DLD1 (cell line): ENCODE measurements around the gene CGB1.
"Not testable (repeated sequence)": the region's sequence is repeated elsewhere in the genome, so short reads cannot be mapped to it uniquely, and the experiment has no call there.

Source experiments
- in situ Hi-C: cut with HindIII; loops from 2 replicates; pipeline ENCODE4 v1.10.0; 2017; ENCODE audit warnings: low sequenced_read_pairs

CGB1 gene

GRCh38 chr19:49036815-49037214 lies at the start of gene CGB1:
Gene CGB1, minus strand, starts transcription at chr19:49036895. Its CDS starts 184 bp downstream, at chr19:49036711.
- in situ Hi-C loops: not testable (repeated sequence)

DNA sequence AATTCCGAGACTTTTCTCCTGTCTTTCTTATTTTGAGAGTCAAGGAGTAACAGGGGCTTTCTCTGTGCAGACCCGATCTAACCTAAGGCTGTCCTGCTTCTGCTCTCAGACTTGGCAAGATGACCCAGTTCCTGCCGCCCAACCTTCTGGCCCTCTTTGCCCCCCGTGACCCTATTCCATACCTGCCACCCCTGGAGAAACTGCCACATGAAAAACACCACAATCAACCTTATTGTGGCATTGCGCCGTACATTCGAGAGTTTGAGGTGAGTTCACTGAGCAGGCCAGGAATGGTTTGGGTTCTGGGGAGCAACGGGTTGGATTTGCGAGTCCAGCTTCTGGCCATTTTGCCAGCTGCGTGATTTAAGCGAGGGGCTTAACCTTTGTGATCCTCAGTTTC lies 49.6 kb upstream of the CGB1 start:
- in situ Hi-C loops: no loop called here

DNA sequence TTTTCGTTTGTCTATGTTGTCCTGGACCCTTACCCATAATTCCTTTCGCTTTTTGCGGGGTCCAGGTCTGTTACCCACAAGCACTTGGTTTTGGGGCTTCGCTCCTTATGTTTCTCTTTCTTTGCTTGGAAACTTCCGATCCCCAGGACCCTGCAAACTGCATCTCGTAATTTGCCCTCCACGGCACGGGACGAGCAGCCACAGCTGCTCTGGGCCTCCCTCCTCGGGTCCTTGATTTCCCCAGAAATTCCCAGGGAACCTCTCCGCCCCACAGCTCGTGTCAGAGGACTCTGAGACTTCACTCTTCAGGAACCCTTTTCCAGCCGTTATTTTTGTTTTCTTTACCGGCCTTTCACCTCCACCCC lies 49.2 kb upstream of the CGB1 start:
- in situ Hi-C loops: no loop called here

DNA sequence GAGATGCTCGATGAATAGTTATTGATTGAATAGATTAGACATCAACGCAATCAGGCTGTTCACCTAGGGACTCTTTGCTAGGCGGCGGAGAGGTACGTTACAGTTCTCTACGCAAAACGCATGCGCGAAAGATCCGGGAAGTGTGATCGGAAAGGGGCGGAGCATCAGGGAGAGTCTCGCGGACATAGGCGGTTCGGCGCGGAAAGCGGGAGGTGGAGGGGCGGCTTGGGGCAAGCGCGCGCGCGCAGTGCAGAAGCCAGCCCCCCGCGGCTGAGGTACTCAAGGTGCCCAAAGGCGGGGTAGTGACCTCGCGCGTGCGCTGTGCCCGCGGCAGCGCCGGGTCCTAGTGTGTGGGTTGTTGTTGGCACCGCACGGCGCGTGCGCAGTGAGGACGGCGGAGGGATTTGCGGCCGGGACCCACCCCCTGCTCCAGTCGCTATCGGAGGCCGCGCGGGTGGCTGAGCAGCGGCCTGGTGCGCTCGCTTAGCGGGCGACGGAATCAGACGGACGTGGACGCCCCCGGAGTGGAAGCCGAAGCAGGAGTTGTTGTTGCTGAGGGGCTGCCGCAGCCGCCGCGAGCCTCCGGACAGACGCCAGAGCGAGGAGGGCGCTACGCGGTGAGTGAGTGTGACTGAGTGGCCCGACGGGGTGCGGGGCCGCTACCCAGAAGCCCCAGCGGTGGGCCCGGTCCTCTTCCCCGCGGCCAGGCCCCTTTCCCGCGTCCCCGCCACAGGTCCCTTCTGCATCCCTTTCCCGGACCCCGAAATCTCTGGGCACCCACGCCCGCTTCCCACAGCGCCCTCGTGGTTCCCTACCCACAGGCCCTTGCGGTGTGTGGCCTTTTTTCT lies 48.5 kb upstream of the CGB1 start, which contains the start of gene SNRNP70:
TSS of gene SNRNP70 (plus strand) at position 432 of the 848 bp plus-strand sequence. CDS start 964 bp downstream, outside the sequence.
- in situ Hi-C loops: no loop called here

GRCh38 chr19:49084206-49085019 lies 47.7 kb upstream of the CGB1 start:
- in situ Hi-C loops: no loop called here

- in situ Hi-C loops: no loop called here
Measured at GRCh38 chr19:49081273-49081672, 44.6 kb upstream of the CGB1 start.

GRCh38 chr19:49080392-49080791 lies 43.7 kb upstream of the CGB1 start:
- in situ Hi-C loops: no loop called here

DNA sequence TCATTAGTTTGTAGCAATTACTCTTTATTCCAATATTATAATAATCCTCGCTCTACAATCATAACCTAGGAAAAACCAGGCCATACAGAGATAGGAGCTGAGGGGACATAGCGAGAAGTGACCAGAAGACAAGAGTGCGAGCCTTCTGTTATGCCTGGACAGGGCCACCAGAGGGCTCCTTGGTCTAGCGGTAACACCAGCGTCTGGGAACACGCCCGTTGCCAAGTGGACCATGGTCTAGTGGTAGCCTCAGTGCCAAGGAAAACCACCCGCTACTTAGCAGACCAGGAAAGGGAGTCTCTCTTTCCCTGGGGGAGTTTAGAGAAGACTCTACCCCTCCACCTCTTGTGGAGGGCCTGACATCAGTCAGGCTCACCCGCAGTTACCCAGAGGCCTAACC lies 38.2 kb upstream of the CGB1 start:
- in situ Hi-C loops: not testable (repeated sequence)

DNA sequence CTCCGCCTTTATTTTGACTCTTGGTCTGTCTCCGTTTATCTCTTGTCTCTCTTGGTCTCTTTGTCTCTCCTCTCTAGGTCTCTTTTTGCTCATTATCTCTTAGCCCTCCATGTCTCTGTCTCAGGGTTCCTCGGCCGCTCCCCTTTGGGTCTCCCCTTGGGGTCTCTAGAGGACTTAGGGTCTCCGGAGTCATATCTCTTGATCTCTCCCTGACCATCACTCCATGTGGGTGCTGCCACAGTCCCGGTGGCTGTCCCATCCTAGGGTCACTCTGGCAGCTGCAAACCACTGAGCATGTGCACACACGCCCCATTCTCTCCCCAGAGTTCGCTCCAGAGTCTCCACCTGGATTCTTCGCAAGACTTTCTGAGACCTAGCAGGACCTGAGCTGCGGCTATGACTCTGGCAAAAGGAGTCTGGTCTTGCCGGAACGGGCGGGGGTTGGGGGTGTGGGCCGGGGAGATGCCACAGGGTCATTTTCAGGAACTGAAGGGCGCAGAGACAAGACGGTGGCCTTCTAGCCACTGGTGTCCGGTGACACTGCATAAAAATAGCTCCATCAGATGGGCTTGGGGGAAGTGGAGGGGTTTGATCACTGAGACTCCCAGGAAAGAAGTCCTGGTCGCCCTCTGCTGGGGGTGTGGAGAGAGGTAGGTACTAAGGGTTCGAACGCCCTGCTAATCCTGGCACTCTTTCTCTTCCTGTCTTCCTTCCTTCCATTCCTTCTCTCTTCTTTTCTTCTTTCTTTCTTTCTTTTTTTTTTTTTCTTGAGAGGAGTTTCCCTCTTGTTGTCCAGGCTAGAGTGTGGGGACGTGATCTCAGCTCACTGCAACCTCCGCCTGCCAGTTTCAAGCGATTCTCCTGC lies 37.1 kb upstream of the CGB1 start:
- in situ Hi-C loops: no loop called here

- in situ Hi-C loops: no loop called here
Measured at GRCh38 chr19:49071860-49072547, 35.3 kb upstream of the CGB1 start.

GRCh38 chr19:49070416-49070815 lies 33.7 kb upstream of the CGB1 start:
- in situ Hi-C loops: no loop called here

DNA sequence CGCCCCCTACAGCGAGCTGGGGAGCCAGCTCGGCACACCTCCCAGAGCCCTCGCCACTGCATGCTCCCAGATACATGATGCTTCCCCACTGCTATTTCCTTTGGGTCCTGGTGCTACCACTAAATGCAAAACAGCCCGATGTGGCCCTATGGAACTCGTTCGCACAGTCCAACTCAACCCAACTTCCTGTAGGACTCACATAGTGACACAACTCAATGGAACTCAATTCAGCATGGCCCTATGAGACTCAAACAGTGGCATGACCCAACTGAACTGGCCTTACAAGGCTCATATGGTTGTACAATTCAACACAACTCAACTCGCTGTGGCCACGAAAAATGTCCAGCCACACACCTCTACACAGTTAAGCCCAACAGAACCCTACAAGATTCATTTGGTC lies 32.3 kb upstream of the CGB1 start:
- in situ Hi-C loops: no loop called here

GRCh38 chr19:49067554-49067953 lies 30.9 kb upstream of the CGB1 start:
- in situ Hi-C loops: no loop called here

DNA sequence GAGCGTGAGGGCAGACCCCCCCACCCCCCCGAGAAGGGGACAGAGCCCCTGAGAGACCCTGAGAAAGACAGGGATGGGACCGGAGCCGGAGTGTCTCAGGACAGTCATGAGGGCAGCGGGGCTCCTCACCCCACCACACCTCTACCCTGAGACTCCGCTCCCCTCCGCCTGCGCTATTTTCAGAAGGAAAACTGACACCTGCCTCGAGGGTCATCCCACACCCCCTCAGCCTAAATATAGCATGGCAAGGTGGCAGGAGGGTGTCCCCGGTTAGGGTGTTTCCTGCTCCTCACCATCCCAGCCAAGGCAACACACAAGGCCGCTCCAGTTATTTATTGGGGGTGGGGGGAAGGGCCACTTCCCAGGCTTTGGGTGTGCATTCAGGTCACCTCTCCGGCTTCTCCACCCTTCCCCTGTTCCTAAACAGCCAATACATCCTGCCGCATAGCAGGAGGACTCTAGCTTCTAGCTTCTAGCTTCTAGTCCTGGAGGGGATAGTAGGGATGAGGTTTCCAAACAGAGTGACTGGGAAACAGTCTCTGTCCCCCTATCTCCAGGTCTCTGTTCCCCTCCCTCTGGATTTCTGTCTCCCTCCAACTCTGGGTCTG lies 29.3 kb upstream of the CGB1 start:
- in situ Hi-C loops: no loop called here

- in situ Hi-C loops: no loop called here
Measured at GRCh38 chr19:49064768-49065611, 28.3 kb upstream of the CGB1 start, which contains the start of gene NTF4. Gene NTF4, minus strand, starts transcription at chr19:49064818. Its CDS starts 2,821 bp downstream, at chr19:49061997.

- in situ Hi-C loops: no loop called here
Measured at GRCh38 chr19:49064029-49064629, 27.4 kb upstream of the CGB1 start.

DNA sequence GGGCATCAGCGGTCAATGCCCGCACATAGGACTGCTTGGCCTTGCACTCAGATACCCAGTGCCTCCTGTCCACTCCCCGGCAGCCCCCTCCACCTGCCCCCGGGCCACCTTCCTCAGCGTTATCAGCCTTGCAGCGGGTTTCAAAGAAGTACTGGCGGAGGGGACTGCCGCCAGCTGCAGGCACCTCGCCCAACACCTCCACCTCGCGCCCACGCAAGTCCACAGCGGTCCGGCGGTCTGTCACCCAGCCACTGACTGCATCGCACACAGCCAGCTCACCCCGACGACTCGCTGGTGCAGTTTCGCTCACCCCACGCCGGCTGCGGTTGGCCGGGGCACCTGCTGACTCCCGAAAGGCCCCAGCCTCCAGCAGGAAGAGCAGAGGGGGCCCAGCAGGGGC lies 24.8 kb upstream of the CGB1 start:
- in situ Hi-C loops: no loop called here

DNA sequence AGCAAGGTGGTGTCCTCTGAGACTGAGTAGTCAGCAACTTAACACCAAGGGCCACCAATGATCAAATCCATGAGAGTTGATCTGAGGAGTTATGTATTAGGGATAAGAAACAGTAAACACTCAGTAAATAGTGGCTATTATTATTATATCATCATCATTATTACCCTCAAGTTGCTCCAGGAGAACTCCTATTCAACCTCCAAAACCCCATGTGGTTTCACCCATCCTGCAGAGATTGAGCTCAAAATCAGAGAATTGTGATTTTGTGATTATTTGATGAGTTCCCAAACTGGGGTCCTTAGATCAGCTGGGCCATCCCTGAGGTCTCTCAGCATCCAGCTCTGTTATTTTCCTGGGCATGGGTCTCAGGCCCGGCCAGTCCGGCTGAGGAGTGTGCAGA lies 24.3 kb upstream of the CGB1 start:
- in situ Hi-C loops: no loop called here

DNA sequence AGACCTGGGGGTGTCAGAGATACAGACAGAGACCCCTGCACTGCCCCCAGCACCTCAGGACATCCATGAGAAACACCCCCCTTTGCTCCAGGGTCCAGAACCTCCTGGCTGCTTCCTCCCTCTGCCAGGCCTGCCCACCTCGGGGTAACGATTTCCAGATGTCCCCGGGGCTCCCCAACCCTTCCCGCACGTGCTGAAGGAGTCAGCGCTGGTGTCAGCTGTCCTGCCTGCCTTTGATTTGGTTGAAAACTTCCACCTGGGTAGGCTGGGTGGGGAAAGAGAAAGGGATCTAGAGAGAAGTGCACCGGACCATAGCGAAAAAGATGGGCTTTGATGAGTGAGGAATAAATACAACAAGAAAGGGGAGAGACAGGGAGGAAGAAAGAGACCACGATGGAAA lies 22.4 kb upstream of the CGB1 start:
- in situ Hi-C loops: no loop called here
